IPS DF 6.9 (cell line): ENCODE results near the gene SCARB1.
"Not testable (repeated sequence)": the region's sequence is repeated elsewhere in the genome, so short reads cannot be mapped to it uniquely, and the experiment has no call there.

Experiments used
- DNase-seq: peaks from one replicate; pipeline ENCODE4 v3.0.0-alpha.2; 2013; ENCODE audit warnings: low read depth, low spot score
- H3K27ac ChIP-seq: one replicate; pipeline ENCODE4 v1.5.1; 2013; ENCODE audit warnings: low read length, control low read depth
- H3K27me3 ChIP-seq: 2 replicates; pipeline ENCODE4 v1.6.1; 2013; ENCODE audit warnings: mild to moderate bottlenecking, low read length; ENCODE audit not compliant: control insufficient read depth, insufficient read depth
- H3K36me3 ChIP-seq: 2 replicates; pipeline ENCODE4 v1.6.1; 2013; ENCODE audit warnings: low read length; ENCODE audit not compliant: control insufficient read depth, insufficient read depth
- H3K4me1 ChIP-seq: 2 replicates; pipeline ENCODE4 v1.6.1; 2013; ENCODE audit warnings: low read length; ENCODE audit not compliant: control insufficient read depth, insufficient read depth
- H3K4me3 ChIP-seq: 2 replicates; pipeline ENCODE4 v1.5.1; 2013; ENCODE audit warnings: mild to moderate bottlenecking, low read length
- H3K9me3 ChIP-seq: 2 replicates; pipeline ENCODE4 v1.6.1; 2013; ENCODE audit warnings: low read length, inconsistent platforms; ENCODE audit not compliant: control insufficient read depth, insufficient read depth
- WGBS: extraction: QIAGEN DNeasy Blood & Tissue Kit; methylation state at CpG from one replicate; pipeline ENCODE4 v1.1.7; 2013; ENCODE audit warnings: mixed read lengths, missing lambda C conversion rate; ENCODE audit not compliant: insufficient read length, insufficient coverage; 5-methylcytosine and 5-hydroxymethylcytosine counted together

Gene SCARB1

GRCh38 chr12:124863416-124864325 is at the start of gene SCARB1:
Gene SCARB1, minus strand, starts transcription at chr12:124863864. Its CDS starts 144 bp downstream, at chr12:124863720.
- Histone ChIP-seq H3K9me3 (no peaks in the 10 kb centered on the region), H3K4me1 (peaks cover 5% of the 10 kb centered on the region; the same call in 1 of the 2 replicates), H3K4me3 (peak within 1 kb of the TSS; percentile 54), H3K36me3 (no peaks in the 10 kb centered on the region), H3K27me3 (no peaks in the 10 kb centered on the region), H3K27ac (no peak within 1 kb of the TSS)
- DNase-seq = no peak
- no CpG with 5 or more reads among the region's 89 CpGs for WGBS

- not testable (repeated sequence) for H3K27ac ChIP-seq, DNase-seq, H3K9me3 ChIP-seq, H3K27me3 ChIP-seq, H3K4me3 ChIP-seq, H3K36me3 ChIP-seq, H3K4me1 ChIP-seq
- no CpG with 5 or more reads among the region's 21 CpGs for WGBS
Measured at GRCh38 chr12:124912529-124913287, 49.0 kb upstream of the SCARB1 start.

GRCh38 chr12:124911521-124911920 is 47.9 kb upstream of the SCARB1 start:
- not testable (repeated sequence) for H3K36me3 ChIP-seq, H3K4me3 ChIP-seq, H3K27me3 ChIP-seq, H3K4me1 ChIP-seq, H3K9me3 ChIP-seq, DNase-seq, H3K27ac ChIP-seq
- WGBS = no CpG with 5 or more reads among the region's 6 CpGs

GRCh38 chr12:124910561-124911478 is 47.2 kb upstream of the SCARB1 start:
- no peaks in the 10 kb centered on the region for H3K9me3 ChIP-seq
- 100% methylated on average over 1 of the region's 9 CpGs for WGBS
- H3K4me1 ChIP-seq = peaks cover 1% of the 10 kb centered on the region; the same call in 1 of the 2 replicates
- no peak overlapping the region for H3K4me3 ChIP-seq
- H3K27ac ChIP-seq = no peak overlapping the region
- H3K36me3 ChIP-seq = peaks cover 10% of the 10 kb centered on the region; the same call in 1 of the 2 replicates
- DNase-seq = no peak
- H3K27me3 ChIP-seq = no peaks in the 10 kb centered on the region

GRCh38 chr12:124909831-124910560 is 46.3 kb upstream of the SCARB1 start:
- Histone ChIP-seq H3K9me3 (no peaks in the 10 kb centered on the region), H3K36me3 (peaks cover 10% of the 10 kb centered on the region; the same call in 1 of the 2 replicates), H3K4me1 (peaks cover 1% of the 10 kb centered on the region; the same call in 1 of the 2 replicates), H3K27me3 (no peaks in the 10 kb centered on the region), H3K4me3 (no peak overlapping the region), H3K27ac (no peak overlapping the region)
- DNase-seq = no peak
- WGBS = no CpG with 5 or more reads among the region's 8 CpGs

GRCh38 chr12:124906606-124907261 is 43.1 kb upstream of the SCARB1 start:
- no peaks in the 10 kb centered on the region for H3K9me3 ChIP-seq
- WGBS = no CpG with 5 or more reads among the region's 2 CpGs
- no peak overlapping the region for H3K4me3 ChIP-seq
- H3K4me1 ChIP-seq = peaks cover 1% of the 10 kb centered on the region; the same call in 1 of the 2 replicates
- H3K27ac ChIP-seq = no peak overlapping the region
- H3K36me3 ChIP-seq = peaks cover 3% of the 10 kb centered on the region; the same call in 1 of the 2 replicates
- peak; percentile 85 for DNase-seq
- H3K27me3 ChIP-seq = no peaks in the 10 kb centered on the region

GRCh38 chr12:124904306-124905098 is 40.8 kb upstream of the SCARB1 start:
- no CpG with 5 or more reads among the region's 15 CpGs for WGBS
- Histone ChIP-seq H3K4me1 (peaks cover 1% of the 10 kb centered on the region; the same call in 1 of the 2 replicates), H3K36me3 (no peaks in the 10 kb centered on the region), H3K9me3 (no peaks in the 10 kb centered on the region), H3K27ac (no peak overlapping the region), H3K4me3 (no peak overlapping the region), H3K27me3 (no peaks in the 10 kb centered on the region)
- no peak for DNase-seq

- no peaks in the 10 kb centered on the region for H3K9me3 ChIP-seq
- DNase-seq = no peak
- H3K4me3 ChIP-seq = no peak overlapping the region
- no peaks in the 10 kb centered on the region for H3K36me3 ChIP-seq
- no peaks in the 10 kb centered on the region for H3K27me3 ChIP-seq
- WGBS = no CpG with 5 or more reads among the region's 6 CpGs
- H3K4me1 ChIP-seq = peaks cover 1% of the 10 kb centered on the region; the same call in 1 of the 2 replicates
- no peak overlapping the region for H3K27ac ChIP-seq
Measured at GRCh38 chr12:124902916-124903315, 39.3 kb upstream of the SCARB1 start.
